ENCODE data around the gene MED7. TPM values are rescaled to one million over a fixed set of nuclear protein-coding genes. Genes with fewer than 3 reads are reported as not detected.

Gene MED7
- total and polyA plus RNA-seq, 2 of the 8 experiments (the other 6 are each of a cell fraction or from before 2014, with no cell fraction given), result 6.9 to 9.5 TPM

GRCh38 chr5:157148734-157149615 is 6.3 kb upstream of the MED7 start (continued):
- TF ChIP-seq MAX (IDR thresholded peaks at IDR 0.05) (peak; percentile 57; the same call in 1 of the 2 replicates), SRF (IDR thresholded peaks at IDR 0.05; ENCODE audit: low read depth, low read length) (no peak), SIX5 (IDR thresholded peaks at IDR 0.05; ENCODE audit: low read depth, low read length) (no peak), HDAC6 (IDR thresholded peaks at IDR 0.05; ENCODE audit: low read depth, low read length) (no peak), BRCA1 (IDR thresholded peaks at IDR 0.05; ENCODE audit: low read depth, low read length) (no peak)
- TF ChIP-seq, protein P1, sequence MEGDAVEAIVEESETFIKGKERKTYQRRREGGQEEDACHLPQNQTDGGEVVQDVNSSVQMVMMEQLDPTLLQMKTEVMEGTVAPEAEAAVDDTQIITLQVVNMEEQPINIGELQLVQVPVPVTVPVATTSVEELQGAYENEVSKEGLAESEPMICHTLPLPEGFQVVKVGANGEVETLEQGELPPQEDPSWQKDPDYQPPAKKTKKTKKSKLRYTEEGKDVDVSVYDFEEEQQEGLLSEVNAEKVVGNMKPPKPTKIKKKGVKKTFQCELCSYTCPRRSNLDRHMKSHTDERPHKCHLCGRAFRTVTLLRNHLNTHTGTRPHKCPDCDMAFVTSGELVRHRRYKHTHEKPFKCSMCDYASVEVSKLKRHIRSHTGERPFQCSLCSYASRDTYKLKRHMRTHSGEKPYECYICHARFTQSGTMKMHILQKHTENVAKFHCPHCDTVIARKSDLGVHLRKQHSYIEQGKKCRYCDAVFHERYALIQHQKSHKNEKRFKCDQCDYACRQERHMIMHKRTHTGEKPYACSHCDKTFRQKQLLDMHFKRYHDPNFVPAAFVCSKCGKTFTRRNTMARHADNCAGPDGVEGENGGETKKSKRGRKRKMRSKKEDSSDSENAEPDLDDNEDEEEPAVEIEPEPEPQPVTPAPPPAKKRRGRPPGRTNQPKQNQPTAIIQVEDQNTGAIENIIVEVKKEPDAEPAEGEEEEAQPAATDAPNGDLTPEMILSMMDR (IDR thresholded peaks at IDR 0.05; ENCODE audit: control extremely low read depth in 1 of 3, insufficient read depth in 1 of 3, low read depth in 1 of 3, low read length in 3 of 3), result peak; percentile 47 to 82 (median 73)
